Thyroid gland (tissue), 4 donors: ENCODE results near the gene MYLK4.

Source experiments
- POLR2A ChIP-seq, 2 donors: fragments of 450-650 bp; IDR thresholded peaks; one replicate each; pipeline ENCODE4 v1.6.1; 2017; ENCODE audit warnings: antibody characterized with exemption in 2 of 2, mild to moderate bottlenecking in 2 of 2, moderate library complexity in 1 of 2
- TF ChIP-seq, protein P1 (sequence below), 6 experiments: fragments of 200-600 bp in 3 of 6; fragments of 450-650 bp in 3 of 6; sonication (generic) in 3 of 6; IDR thresholded peaks; one replicate each; pipeline ENCODE4 v1.5.1; 2016 to 2019; ENCODE audit warnings: antibody characterized with exemption in 6 of 6, mild to moderate bottlenecking in 2 of 6, inconsistent platforms in 1 of 6, moderate library complexity in 1 of 6

DNA sequence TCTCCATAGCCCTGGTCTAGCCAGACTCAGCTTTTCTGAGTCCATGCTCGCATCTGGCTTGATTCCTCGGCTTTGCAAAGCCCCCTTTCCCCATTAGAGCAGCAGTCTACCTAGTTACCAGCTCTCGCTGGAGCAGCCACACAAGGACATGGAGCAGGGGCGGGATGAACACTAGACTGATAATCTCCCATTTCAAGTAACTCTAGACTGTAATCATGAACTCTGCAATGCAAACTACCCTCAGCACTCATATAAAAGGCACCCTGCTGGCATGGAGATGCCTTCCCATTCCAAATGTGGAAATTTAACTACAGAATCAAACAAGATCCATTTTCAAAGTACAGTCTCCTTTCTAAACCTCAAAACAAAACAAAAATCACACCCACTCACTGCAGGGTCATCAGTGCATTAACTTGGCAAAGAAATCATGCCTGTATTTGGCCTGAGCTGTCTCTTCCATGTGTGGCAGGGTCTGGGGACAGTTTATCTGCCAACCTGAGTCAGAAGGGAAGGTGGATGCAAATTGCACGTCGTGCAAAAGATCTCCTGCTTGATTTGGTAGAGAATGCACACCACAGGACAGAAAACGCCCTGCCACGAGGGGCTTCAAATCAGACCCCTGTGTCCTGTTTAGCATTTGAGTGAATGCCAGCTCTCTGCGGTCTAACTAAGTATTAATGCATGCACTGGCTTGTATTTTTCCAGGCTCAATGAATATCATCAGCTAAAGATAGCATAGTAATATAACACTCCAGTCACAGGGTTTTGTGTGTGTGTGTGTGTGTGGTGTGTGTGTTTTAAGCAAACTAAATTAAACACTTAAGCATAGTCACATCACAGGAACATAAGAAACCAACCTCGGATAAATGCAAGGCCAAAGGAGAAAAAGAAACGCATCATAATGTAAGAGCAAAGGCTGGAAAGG, 85.3 kb downstream of the MYLK4 start:
- no peak for TF ChIP-seq POLR2A (IDR thresholded peaks at IDR 0.05)
- TF ChIP-seq, protein P1, sequence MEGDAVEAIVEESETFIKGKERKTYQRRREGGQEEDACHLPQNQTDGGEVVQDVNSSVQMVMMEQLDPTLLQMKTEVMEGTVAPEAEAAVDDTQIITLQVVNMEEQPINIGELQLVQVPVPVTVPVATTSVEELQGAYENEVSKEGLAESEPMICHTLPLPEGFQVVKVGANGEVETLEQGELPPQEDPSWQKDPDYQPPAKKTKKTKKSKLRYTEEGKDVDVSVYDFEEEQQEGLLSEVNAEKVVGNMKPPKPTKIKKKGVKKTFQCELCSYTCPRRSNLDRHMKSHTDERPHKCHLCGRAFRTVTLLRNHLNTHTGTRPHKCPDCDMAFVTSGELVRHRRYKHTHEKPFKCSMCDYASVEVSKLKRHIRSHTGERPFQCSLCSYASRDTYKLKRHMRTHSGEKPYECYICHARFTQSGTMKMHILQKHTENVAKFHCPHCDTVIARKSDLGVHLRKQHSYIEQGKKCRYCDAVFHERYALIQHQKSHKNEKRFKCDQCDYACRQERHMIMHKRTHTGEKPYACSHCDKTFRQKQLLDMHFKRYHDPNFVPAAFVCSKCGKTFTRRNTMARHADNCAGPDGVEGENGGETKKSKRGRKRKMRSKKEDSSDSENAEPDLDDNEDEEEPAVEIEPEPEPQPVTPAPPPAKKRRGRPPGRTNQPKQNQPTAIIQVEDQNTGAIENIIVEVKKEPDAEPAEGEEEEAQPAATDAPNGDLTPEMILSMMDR (IDR thresholded peaks at IDR 0.05), result no peak
